ENCODE measurements around the gene SIN3A. TPM values are rescaled to one million over a fixed set of nuclear protein-coding genes. Genes with fewer than 3 reads are reported as not detected.
"Not testable (repeated sequence)": the region's sequence is repeated elsewhere in the genome, so short reads cannot be mapped to it uniquely, and the experiment has no call there.

Gene SIN3A
- 74.3 TPM for total RNA-seq
- 9.2 TPM for polyA plus RNA-seq (ENCODE audit: insufficient read depth, low read depth, low replicate concordance)
- long read RNA-seq, donor 1, partial matches to known transcripts = 0 of 1 reads
- long read RNA-seq, donor 1, other reads (novel, unspliced or antisense) = 0 of 1 reads
- long read RNA-seq, donor 2, partial matches to known transcripts = 0 of 2 reads
- long read RNA-seq, donor 2, other reads (novel, unspliced or antisense) = 0 of 2 reads
- long read RNA-seq, donor 3, full-length matches to known transcripts = 6 of 11 reads
- long read RNA-seq, donor 3, partial matches to known transcripts = 5 of 11 reads
- long read RNA-seq, donor 3, other reads (novel, unspliced or antisense) = 0 of 11 reads
- long read RNA-seq, donor 4, full-length matches to known transcripts = 8 of 13 reads
- long read RNA-seq, donor 4, partial matches to known transcripts = 5 of 13 reads
- long read RNA-seq, donor 4, other reads (novel, unspliced or antisense) = 0 of 13 reads
- long read RNA-seq, donor 5 = 0 reads
- long read RNA-seq, donor 6, partial matches to known transcripts = 0 of 3 reads
- long read RNA-seq, donor 6, other reads (novel, unspliced or antisense) = 0 of 3 reads
- long read RNA-seq, donor 7, full-length matches to known transcripts = 9 of 26 reads
- long read RNA-seq, donor 7, partial matches to known transcripts = 9 of 26 reads
- long read RNA-seq, donor 7, other reads (novel, unspliced or antisense) = 8 of 26 reads
- long read RNA-seq, donor 8, full-length matches to known transcripts = 6 of 6 reads
- long read RNA-seq, donor 8, partial matches to known transcripts = 0 of 6 reads
- long read RNA-seq, donor 8, other reads (novel, unspliced or antisense) = 0 of 6 reads
- long read RNA-seq, donor 9, partial matches to known transcripts = 0 of 2 reads
- long read RNA-seq, donor 9, other reads (novel, unspliced or antisense) = 0 of 2 reads
- long read RNA-seq, donor 10, full-length matches to known transcripts = 8 of 8 reads
- long read RNA-seq, donor 10, partial matches to known transcripts = 0 of 8 reads
- long read RNA-seq, donor 10, other reads (novel, unspliced or antisense) = 0 of 8 reads

DNA sequence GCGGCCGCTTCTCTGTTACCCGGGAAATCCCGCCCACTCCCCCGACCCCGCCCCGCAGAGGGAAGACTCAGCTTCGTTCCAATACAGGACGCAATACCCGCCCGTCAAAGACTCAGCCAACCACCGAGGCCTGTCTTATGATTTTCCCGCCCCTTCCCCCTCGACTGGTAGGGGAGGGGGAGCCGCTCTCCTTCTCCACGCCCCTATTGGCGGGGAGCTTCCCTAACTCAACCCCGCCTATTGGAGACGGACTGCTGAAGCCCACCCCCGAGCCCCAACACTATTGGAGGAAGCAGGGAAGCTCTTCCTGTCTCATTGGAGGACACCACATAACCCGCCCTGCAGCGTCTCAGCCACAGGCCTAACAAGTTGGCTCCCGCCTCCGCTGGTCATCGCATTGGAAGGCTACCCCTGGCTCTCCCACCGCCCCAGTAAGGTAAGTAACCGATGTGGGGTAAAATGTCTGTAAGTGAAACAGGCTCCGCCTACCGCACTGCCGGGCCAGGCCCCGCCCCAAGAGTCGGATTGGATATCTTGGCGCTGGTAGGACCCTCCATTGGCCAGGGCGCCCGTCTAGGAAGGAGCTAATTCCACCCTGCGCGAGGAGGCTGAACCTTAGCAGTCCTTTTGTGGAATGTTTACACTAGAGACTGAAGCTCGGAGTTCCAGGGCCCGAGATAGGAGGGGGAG is at the start of gene SIN3A:
Gene SIN3A, minus strand, starts transcription at position 17 of the 690 bp plus-strand sequence. CDS start 21,315 bp downstream, outside the sequence.
- H3K27me3 ChIP-seq (ENCODE audit: control insufficient read depth, insufficient read depth, low read length) = no peaks in the 10 kb centered on the region
- intact Hi-C loops (cut with DNase I) = no loop called here
- peak within 1 kb of the TSS; percentile 95 to 98 for H3K27ac ChIP-seq (ENCODE audit: low read depth in 2 of 2, low read length in 2 of 2)
- DNase-seq (peak; percentile 100), FAIRE-seq (peak; percentile 98)
- no peaks in the 10 kb centered on the region for H3K9me3 ChIP-seq (ENCODE audit: control insufficient read depth in 2 of 3, insufficient read depth in 1 of 3, low read length in 3 of 3)
- no peaks in the 10 kb centered on the region for H3K36me3 ChIP-seq (ENCODE audit: control insufficient read depth in 2 of 3, insufficient read depth in 3 of 3, low read length in 3 of 3)
- H3K9ac ChIP-seq (ENCODE audit: low read length in 3 of 3) = peak within 1 kb of the TSS; percentile 52 to 91 (median 70)
- peak within 1 kb of the TSS; percentile 79 to 91 (median 91) for H3K4me3 ChIP-seq (ENCODE audit: low read length in 3 of 3)
- H3K4me1 ChIP-seq (ENCODE audit: control insufficient read depth in 2 of 3, insufficient read depth in 2 of 3, low read depth in 1 of 3, low read length in 3 of 3) = peaks cover 0 to 17% (median 8%) of the 10 kb centered on the region in 3 donors
- TF ChIP-seq, protein P1, sequence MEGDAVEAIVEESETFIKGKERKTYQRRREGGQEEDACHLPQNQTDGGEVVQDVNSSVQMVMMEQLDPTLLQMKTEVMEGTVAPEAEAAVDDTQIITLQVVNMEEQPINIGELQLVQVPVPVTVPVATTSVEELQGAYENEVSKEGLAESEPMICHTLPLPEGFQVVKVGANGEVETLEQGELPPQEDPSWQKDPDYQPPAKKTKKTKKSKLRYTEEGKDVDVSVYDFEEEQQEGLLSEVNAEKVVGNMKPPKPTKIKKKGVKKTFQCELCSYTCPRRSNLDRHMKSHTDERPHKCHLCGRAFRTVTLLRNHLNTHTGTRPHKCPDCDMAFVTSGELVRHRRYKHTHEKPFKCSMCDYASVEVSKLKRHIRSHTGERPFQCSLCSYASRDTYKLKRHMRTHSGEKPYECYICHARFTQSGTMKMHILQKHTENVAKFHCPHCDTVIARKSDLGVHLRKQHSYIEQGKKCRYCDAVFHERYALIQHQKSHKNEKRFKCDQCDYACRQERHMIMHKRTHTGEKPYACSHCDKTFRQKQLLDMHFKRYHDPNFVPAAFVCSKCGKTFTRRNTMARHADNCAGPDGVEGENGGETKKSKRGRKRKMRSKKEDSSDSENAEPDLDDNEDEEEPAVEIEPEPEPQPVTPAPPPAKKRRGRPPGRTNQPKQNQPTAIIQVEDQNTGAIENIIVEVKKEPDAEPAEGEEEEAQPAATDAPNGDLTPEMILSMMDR (IDR thresholded peaks at IDR 0.05; ENCODE audit: borderline replicate concordance, extremely low read depth, insufficient read depth) = peak; percentile 9

GRCh38 chr15:75493732-75494131 is 42.2 kb upstream of the SIN3A start:
- H3K27ac ChIP-seq (ENCODE audit: low read depth in 2 of 2, low read length in 2 of 2) = no peak overlapping the region
- no peak for DNase-seq
- H3K27me3 ChIP-seq (ENCODE audit: control insufficient read depth, insufficient read depth, low read length) = no peaks in the 10 kb centered on the region
- intact Hi-C loops (cut with DNase I) = no loop called here
- no peak overlapping the region for H3K9ac ChIP-seq (ENCODE audit: low read length in 3 of 3)
- peaks cover 0 to 14% (median 6%) of the 10 kb centered on the region in 3 donors for H3K36me3 ChIP-seq (ENCODE audit: control insufficient read depth in 2 of 3, insufficient read depth in 3 of 3, low read length in 3 of 3)
- TF ChIP-seq, protein P1 (IDR thresholded peaks at IDR 0.05; ENCODE audit: borderline replicate concordance, extremely low read depth, insufficient read depth) = no peak
- H3K4me3 ChIP-seq (ENCODE audit: low read length in 3 of 3) = no peak overlapping the region
- no peaks in the 10 kb centered on the region for H3K4me1 ChIP-seq (ENCODE audit: control insufficient read depth in 2 of 3, insufficient read depth in 2 of 3, low read depth in 1 of 3, low read length in 3 of 3)
- FAIRE-seq = no peak
- no peaks in the 10 kb centered on the region for H3K9me3 ChIP-seq (ENCODE audit: control insufficient read depth in 2 of 3, insufficient read depth in 1 of 3, low read length in 3 of 3)

GRCh38 chr15:75483961-75484360 is 32.5 kb upstream of the SIN3A start:
- Histone ChIP-seq H3K27ac (ENCODE audit: low read depth in 2 of 2, low read length in 2 of 2) (no peak overlapping the region), H3K9ac (ENCODE audit: low read length in 3 of 3) (no peak overlapping the region), H3K27me3 (ENCODE audit: control insufficient read depth, insufficient read depth, low read length) (no peaks in the 10 kb centered on the region), H3K36me3 (ENCODE audit: control insufficient read depth in 2 of 3, insufficient read depth in 3 of 3, low read length in 3 of 3) (peaks cover 2 to 11% (median 4%) of the 10 kb centered on the region in 3 donors), H3K4me1 (ENCODE audit: control insufficient read depth in 2 of 3, insufficient read depth in 2 of 3, low read depth in 1 of 3, low read length in 3 of 3) (no peaks in the 10 kb centered on the region), H3K4me3 (ENCODE audit: low read length in 3 of 3) (no peak overlapping the region), H3K9me3 (ENCODE audit: control insufficient read depth in 2 of 3, insufficient read depth in 1 of 3, low read length in 3 of 3) (peaks cover 0 to 1% (median 0%) of the 10 kb centered on the region in 3 donors)
- TF ChIP-seq, protein P1 (IDR thresholded peaks at IDR 0.05; ENCODE audit: borderline replicate concordance, extremely low read depth, insufficient read depth) = no peak
- DNase-seq (no peak), FAIRE-seq (no peak)
- intact Hi-C loops (cut with DNase I) = no loop called here

- H3K36me3 ChIP-seq (ENCODE audit: control insufficient read depth in 2 of 3, insufficient read depth in 3 of 3, low read length in 3 of 3) = peaks cover 2 to 15% (median 4%) of the 10 kb centered on the region in 3 donors
- H3K27ac ChIP-seq (ENCODE audit: low read depth in 2 of 2, low read length in 2 of 2); H3K27me3 ChIP-seq (ENCODE audit: control insufficient read depth, insufficient read depth, low read length); H3K9me3 ChIP-seq (ENCODE audit: control insufficient read depth in 2 of 3, insufficient read depth in 1 of 3, low read length in 3 of 3); intact Hi-C loops (cut with DNase I); H3K9ac ChIP-seq (ENCODE audit: low read length in 3 of 3); FAIRE-seq; H3K4me1 ChIP-seq (ENCODE audit: control insufficient read depth in 2 of 3, insufficient read depth in 2 of 3, low read depth in 1 of 3, low read length in 3 of 3); H3K4me3 ChIP-seq (ENCODE audit: low read length in 3 of 3); DNase-seq: not testable (repeated sequence)
Observed at GRCh38 chr15:75483556-75483955, 32.1 kb upstream of the SIN3A start.
